SK-N-SH (cell line): ENCODE results near the gene PLRG1. TPM values are rescaled to one million over a fixed set of nuclear protein-coding genes. Genes with fewer than 3 reads are reported as not detected.

Source experiments
- CTCF ChIA-PET: fragments of 300-600, 350-600 bp; formaldehyde crosslinking; extraction: SDS; loops from one replicate; lab custom pipeline; 2021; lab: Yijun Ruan, JAX
- POLR2A ChIA-PET: fragments of 350-600 bp; sonication (Branson Sonifier 250); formaldehyde crosslinking; extraction: SDS; loops from one replicate; lab custom pipeline; 2020; ENCODE audit warnings: antibody characterized with exemption, inconsistent platforms; lab: Yijun Ruan, JAX
- DNase-seq: peaks from one replicate; pipeline ENCODE4 v3.0.0; 2012
- H2AFZ ChIP-seq: fragments of 200-600 bp; sonication (generic); 2 replicates; pipeline ENCODE4 v1.8.1; 2016; ENCODE audit warnings: antibody characterized with exemption, mild to moderate bottlenecking, low read depth
- H3F3A ChIP-seq: fragments of 200-600 bp; sonication (generic); replicated peaks from 2 replicates; pipeline ENCODE3; 2016; ENCODE audit warnings: antibody characterized with exemption, mild to moderate bottlenecking; ENCODE audit not compliant: insufficient read depth
- H3K27ac ChIP-seq, 2 experiments: fragments of 200-500 bp in 1 of 2; fragments of 200-600 bp in 1 of 2; sonication (Bioruptor generic) in 1 of 2; sonication (generic), shearing (Covaris generic) in 1 of 2; 2 replicates each; pipeline versions ENCODE4 v1.5.1 to v1.6.1; 2014 to 2016; ENCODE audit warnings: low read depth in 2 of 2, inconsistent platforms in 1 of 2, low read length in 1 of 2, mild to moderate bottlenecking in 1 of 2, mixed read lengths in 1 of 2
- H3K27me3 ChIP-seq: fragments of 200-600 bp; sonication (generic), shearing (Covaris generic); 2 replicates; pipeline ENCODE4 v1.6.1; 2016; ENCODE audit warnings: mixed run types; ENCODE audit not compliant: insufficient read depth
- H3K36me3 ChIP-seq, 2 experiments: fragments of 200-500 bp in 1 of 2; fragments of 200-600 bp in 1 of 2; sonication (Bioruptor generic) in 1 of 2; sonication (generic) in 1 of 2; replicated peaks in 1 of 2; 2 replicates each; pipeline versions ENCODE3 to v1.5.1; 2014 to 2016; ENCODE audit warnings: low read length in 1 of 2, mild to moderate bottlenecking in 1 of 2; ENCODE audit not compliant: insufficient read depth in 2 of 2, control insufficient read depth in 1 of 2
- H3K4me1 ChIP-seq, 2 experiments: fragments of 200-500 bp in 1 of 2; fragments of 200-600 bp in 1 of 2; sonication (Bioruptor generic) in 1 of 2; sonication (generic), shearing (Covaris generic) in 1 of 2; 2 replicates each; pipeline versions ENCODE4 v1.5.1 to v1.6.1; 2014 to 2016; ENCODE audit warnings: low read depth in 1 of 2, low read length in 1 of 2, mixed run types in 1 of 2; ENCODE audit not compliant: insufficient read depth in 2 of 2, control insufficient read depth in 1 of 2
- H3K4me2 ChIP-seq: fragments of 200-600 bp; sonication (generic), shearing (Covaris generic); 2 replicates; pipeline ENCODE4 v1.6.1; 2017; ENCODE audit warnings: mixed run types
- H3K4me3 ChIP-seq, 2 experiments: fragments of 200-500 bp in 1 of 2; fragments of 200-600 bp in 1 of 2; sonication (Bioruptor generic) in 1 of 2; sonication (generic), shearing (Covaris generic) in 1 of 2; 2 replicates each; pipeline versions ENCODE4 v1.5.1 to v1.8.1; 2014 to 2016; ENCODE audit warnings: low read depth in 2 of 2, inconsistent platforms in 1 of 2, low read length in 1 of 2, mild to moderate bottlenecking in 1 of 2, mixed read lengths in 1 of 2, moderate library complexity in 1 of 2
- H3K79me2 ChIP-seq: fragments of 200-600 bp; sonication (generic); 2 replicates; pipeline ENCODE4 v1.8.1; 2017; ENCODE audit warnings: mild to moderate bottlenecking; ENCODE audit not compliant: insufficient read depth
- H3K9ac ChIP-seq: fragments of 200-600 bp; sonication (generic); 2 replicates; pipeline ENCODE4 v1.6.1; 2017; ENCODE audit warnings: mixed run types
- H3K9me2 ChIP-seq: fragments of 200-600 bp; sonication (generic); 2 replicates; pipeline ENCODE4 v1.6.1; 2017; ENCODE audit warnings: mixed run types
- H3K9me3 ChIP-seq: fragments of 200-600 bp; sonication (generic); 2 replicates; pipeline ENCODE4 v1.6.1; 2017; ENCODE audit warnings: mixed run types, mild to moderate bottlenecking, moderate library complexity
- H4K20me1 ChIP-seq: fragments of 200-600 bp; sonication (generic); 2 replicates; pipeline ENCODE4 v1.6.1; 2017; ENCODE audit warnings: mild to moderate bottlenecking, mixed run types; ENCODE audit not compliant: insufficient read depth
- CHD2 ChIP-seq: fragments of 150-350 bp; IDR thresholded peaks from 2 replicates; pipeline ENCODE4 v1.6.1; 2018; ENCODE audit warnings: low read length; ENCODE audit not compliant: partially characterized antibody
- FOSL2 ChIP-seq: IDR thresholded peaks from 2 replicates; pipeline ENCODE4 v1.4.0; 2012; ENCODE audit warnings: low read depth, mild to moderate bottlenecking, moderate library complexity, borderline replicate concordance
- MXI1 ChIP-seq: IDR thresholded peaks from 2 replicates; pipeline ENCODE4 v1.6.1; 2012; ENCODE audit warnings: mild to moderate bottlenecking, low read depth, low read length, improper control_type of control experiment
- RFX5 ChIP-seq: IDR thresholded peaks from 2 replicates; pipeline ENCODE4 v1.6.1; 2012; ENCODE audit warnings: mild to moderate bottlenecking, improper control_type of control experiment, low read length
- SMC3 ChIP-seq: IDR thresholded peaks from 2 replicates; pipeline ENCODE4 v1.6.1; 2012; ENCODE audit warnings: low read depth, low read length, improper control_type of control experiment
- YY1 ChIP-seq: IDR thresholded peaks from 2 replicates; pipeline ENCODE4 v1.4.0; 2012; ENCODE audit warnings: low read depth, mild to moderate bottlenecking
- WGBS: methylation state at CpG from one replicate; pipeline ENCODE4 v1.1.6; 2017; ENCODE audit warnings: low lambda C conversion rate; 5-methylcytosine and 5-hydroxymethylcytosine counted together
- polyA plus RNA-seq, 3 experiments: library from polyadenylated mRNA; depleted of rRNA; stranded (reverse); fragments of >200 nt; gene quantifications; 2 replicates each; pipeline ENCODE4 v1.2.3, GENCODE V29; 2012
- TF ChIP-seq, protein P1 (sequence below): fragments of 200-600 bp; sonication (generic); IDR thresholded peaks from 2 replicates; pipeline ENCODE4 v1.6.1; 2017; ENCODE audit warnings: antibody characterized with exemption, mild to moderate bottlenecking, moderate library complexity

PLRG1 gene
- polyA plus RNA-seq, 1 of the 3 experiments (the other 2 are of a cell fraction), result 64.8 TPM

DNA sequence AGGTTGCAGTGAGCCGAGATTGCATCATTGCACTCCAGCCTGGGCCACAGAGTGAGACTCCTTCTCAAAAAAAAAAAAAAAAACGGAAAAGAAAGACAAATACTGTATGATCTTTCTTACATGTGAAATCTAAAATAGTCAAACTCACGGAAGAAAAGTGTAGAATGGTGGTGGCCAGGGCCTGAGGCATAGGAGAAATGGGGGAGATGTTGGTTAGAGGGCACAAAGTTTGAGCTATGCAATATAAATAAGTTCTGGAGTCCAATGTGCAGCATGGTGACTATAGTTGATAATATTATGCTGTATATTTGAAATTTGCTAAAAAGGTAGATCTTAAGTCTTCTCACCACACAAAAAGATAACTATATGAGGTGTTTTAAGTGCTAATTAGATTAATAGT lies 41.7 kb upstream of the PLRG1 start:
- Histone ChIP-seq H3K27ac (no peak overlapping the region), H3K9ac (no peak overlapping the region), H3K4me3 (no peak overlapping the region), H3K9me2 (no peaks in the 10 kb centered on the region), H3K4me1 (no peaks in the 10 kb centered on the region), H3K9me3 (no peaks in the 10 kb centered on the region), H4K20me1 (no peaks in the 10 kb centered on the region), H3K79me2 (no peaks in the 10 kb centered on the region), H3F3A (no peaks in the 10 kb centered on the region), H3K4me2 (no peak overlapping the region), H3K36me3 (no peaks in the 10 kb centered on the region), H2AFZ (no peak overlapping the region), H3K27me3 (peaks cover 17% of the 10 kb centered on the region)
- TF ChIP-seq CHD2, result no peak
- WGBS, result 19% methylated on average over 3 of the region's 3 CpGs
- no peak for DNase-seq
- POLR2A ChIA-PET, result no interaction called here
- CTCF ChIA-PET, result no interaction called here

DNA sequence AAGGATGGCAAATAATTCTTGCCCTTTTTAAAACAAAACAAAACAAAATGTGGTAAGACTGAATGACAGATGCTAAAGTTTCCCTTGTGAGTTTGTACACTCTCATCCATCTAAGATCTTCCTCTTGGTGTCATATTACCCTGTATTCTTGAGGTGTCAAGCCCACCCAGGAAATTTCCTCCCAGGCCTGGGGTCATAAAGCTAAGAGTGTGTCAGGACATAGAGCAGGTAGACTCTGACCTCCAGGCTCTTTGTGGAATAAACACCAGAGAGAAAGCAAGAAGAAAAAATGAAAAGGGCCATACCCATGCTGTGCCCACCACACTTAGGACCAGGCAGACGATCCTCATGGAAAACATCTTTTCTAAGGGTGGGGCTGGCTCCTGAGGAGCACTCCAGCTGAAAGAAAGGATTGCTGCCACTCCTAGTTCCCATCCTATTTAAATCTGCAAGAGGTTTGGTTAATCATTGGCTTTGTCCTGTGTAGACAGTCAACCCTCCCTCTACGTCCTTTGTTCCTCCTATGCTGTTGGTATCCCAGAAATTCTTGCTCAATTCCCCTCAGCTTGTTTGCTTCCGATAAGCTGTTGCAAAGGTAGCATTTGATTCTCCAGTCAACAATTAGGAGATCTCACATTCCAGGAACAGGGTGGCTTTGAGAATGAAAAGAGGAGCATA lies 40.3 kb upstream of the PLRG1 start, which contains the start of gene FGA:
Gene FGA (minus strand): TSS at position 414 of the 678 bp plus-strand sequence. CDS start 55 bp downstream, at position 359.
- DNase-seq, result no peak
- no peaks in the 10 kb centered on the region for H4K20me1 ChIP-seq
- no peak within 1 kb of the TSS for H3K9ac ChIP-seq
- no peaks in the 10 kb centered on the region for H3K4me1 ChIP-seq
- TF ChIP-seq, protein P1, sequence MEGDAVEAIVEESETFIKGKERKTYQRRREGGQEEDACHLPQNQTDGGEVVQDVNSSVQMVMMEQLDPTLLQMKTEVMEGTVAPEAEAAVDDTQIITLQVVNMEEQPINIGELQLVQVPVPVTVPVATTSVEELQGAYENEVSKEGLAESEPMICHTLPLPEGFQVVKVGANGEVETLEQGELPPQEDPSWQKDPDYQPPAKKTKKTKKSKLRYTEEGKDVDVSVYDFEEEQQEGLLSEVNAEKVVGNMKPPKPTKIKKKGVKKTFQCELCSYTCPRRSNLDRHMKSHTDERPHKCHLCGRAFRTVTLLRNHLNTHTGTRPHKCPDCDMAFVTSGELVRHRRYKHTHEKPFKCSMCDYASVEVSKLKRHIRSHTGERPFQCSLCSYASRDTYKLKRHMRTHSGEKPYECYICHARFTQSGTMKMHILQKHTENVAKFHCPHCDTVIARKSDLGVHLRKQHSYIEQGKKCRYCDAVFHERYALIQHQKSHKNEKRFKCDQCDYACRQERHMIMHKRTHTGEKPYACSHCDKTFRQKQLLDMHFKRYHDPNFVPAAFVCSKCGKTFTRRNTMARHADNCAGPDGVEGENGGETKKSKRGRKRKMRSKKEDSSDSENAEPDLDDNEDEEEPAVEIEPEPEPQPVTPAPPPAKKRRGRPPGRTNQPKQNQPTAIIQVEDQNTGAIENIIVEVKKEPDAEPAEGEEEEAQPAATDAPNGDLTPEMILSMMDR, result no peak
- TF ChIP-seq FOSL2, result no peak
- no peak for TF ChIP-seq SMC3
- H2AFZ ChIP-seq, result no peak within 1 kb of the TSS
- ChIA-PET CTCF (no interaction called here), POLR2A (no interaction called here)
- no peaks in the 10 kb centered on the region for H3F3A ChIP-seq
- no peak within 1 kb of the TSS for H3K4me2 ChIP-seq
- peaks cover 17% of the 10 kb centered on the region for H3K27me3 ChIP-seq
- H3K79me2 ChIP-seq, result no peaks in the 10 kb centered on the region
- no peak within 1 kb of the TSS for H3K4me3 ChIP-seq
- H3K9me2 ChIP-seq, result no peaks in the 10 kb centered on the region
- no peak within 1 kb of the TSS for H3K27ac ChIP-seq
- H3K36me3 ChIP-seq, result no peaks in the 10 kb centered on the region
- WGBS, result 6% methylated on average over 3 of the region's 3 CpGs
- no peaks in the 10 kb centered on the region for H3K9me3 ChIP-seq

DNA sequence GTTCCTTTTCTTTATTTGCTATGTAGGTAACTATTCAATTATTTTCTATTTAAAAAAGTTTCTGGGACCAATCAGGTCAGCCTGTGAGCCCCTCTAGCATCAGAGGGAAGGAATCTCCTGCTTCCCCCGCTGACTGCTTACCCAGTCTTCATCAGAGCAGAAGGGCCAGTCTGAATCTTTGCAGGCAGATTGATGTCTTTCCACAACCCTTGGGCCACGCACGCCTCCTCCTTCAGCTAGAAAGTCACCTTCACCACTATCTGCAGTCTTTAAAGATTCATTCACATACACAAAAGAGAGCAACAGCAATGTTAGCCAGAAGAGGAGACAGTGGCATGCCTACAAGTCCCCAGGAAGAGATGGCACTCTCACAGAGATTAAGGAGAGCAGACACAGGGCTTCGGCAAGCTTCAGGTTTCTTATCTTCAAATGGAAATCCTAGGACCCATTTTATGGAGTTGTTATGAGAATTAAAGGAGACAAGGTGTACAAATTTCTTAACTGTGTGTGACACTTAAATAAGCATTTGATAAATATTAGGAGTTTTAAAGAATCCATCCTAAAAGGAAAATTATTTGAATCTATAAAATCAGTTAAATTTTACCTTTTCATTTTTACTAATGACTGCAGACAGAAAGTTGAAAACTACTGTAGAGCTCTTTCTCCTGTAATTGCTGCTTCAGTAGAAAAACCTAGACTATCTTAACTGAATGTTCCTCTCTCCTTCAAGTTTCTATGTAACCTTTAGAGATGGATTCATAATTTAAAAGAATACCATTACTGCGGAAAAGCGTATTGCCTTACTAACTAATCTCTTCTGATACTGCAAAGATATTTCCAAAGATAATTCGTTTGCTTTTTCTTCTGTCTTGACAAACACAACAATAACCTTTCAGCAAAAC lies 39.3 kb upstream of the PLRG1 start:
- TF ChIP-seq RFX5 (no peak), MXI1 (no peak), YY1 (no peak)
- H3K4me2 ChIP-seq, result no peak overlapping the region
- no peaks in the 10 kb centered on the region for H3F3A ChIP-seq
- POLR2A ChIA-PET, result no interaction called here
- H2AFZ ChIP-seq, result no peak overlapping the region
- no peak for DNase-seq
- H3K27me3 ChIP-seq, result peaks cover 17% of the 10 kb centered on the region
- CTCF ChIA-PET, result interaction anchor here (1.1 kb wide), 1 partner anchor 34 kb away, joined by 3 read pairs; no protein-coding TSS in a partner anchor
- H3K9ac ChIP-seq, result no peak overlapping the region
- no peaks in the 10 kb centered on the region for H3K9me3 ChIP-seq
- H3K4me1 ChIP-seq, result no peaks in the 10 kb centered on the region
- H3K79me2 ChIP-seq, result no peaks in the 10 kb centered on the region
- no peak overlapping the region for H3K27ac ChIP-seq
- no peaks in the 10 kb centered on the region for H3K9me2 ChIP-seq
- 3% methylated on average over 7 of the region's 7 CpGs for WGBS
- no peaks in the 10 kb centered on the region for H3K36me3 ChIP-seq
- H4K20me1 ChIP-seq, result no peaks in the 10 kb centered on the region
- no peak overlapping the region for H3K4me3 ChIP-seq
